Left lung (tissue), 10 donors: ENCODE measurements around the gene TRPV2. TPM values are rescaled to one million over a fixed set of nuclear protein-coding genes. Genes with fewer than 3 reads are reported as not detected.

Source experiments
- ATAC-seq: fragments of 200-7000 bp; cut with Tn5 transposase; one replicate; pipeline ENCODE4 v1.9.1; 2020; ENCODE audit warnings: moderate library complexity
- DNase-seq, 4 donors: peaks; one replicate each; pipeline ENCODE4 v3.0.0-alpha.2; 2013 to 2020
- H3K27ac ChIP-seq, 2 donors: fragments of 200-600 bp; sonication (generic) in 1 of 2; one replicate each; pipeline versions ENCODE4 v1.5.0 to v1.8.0; 2020 to 2021
- H3K27me3 ChIP-seq, 2 donors: fragments of 200-600 bp; sonication (generic) in 1 of 2; one replicate each; pipeline versions ENCODE4 v1.5.0 to v1.8.0; 2020 to 2021
- H3K36me3 ChIP-seq, 2 donors: fragments of 200-600 bp; sonication (generic) in 1 of 2; one replicate each; pipeline versions ENCODE4 v1.5.0 to v1.8.0; 2020 to 2021
- H3K4me1 ChIP-seq, 2 donors: fragments of 200-600 bp; one replicate each; pipeline ENCODE4 v1.8.0; 2021
- H3K4me3 ChIP-seq, 2 donors: fragments of 200-600 bp; sonication (generic) in 1 of 2; one replicate each; pipeline versions ENCODE4 v1.5.0 to v1.8.0; 2020 to 2021; ENCODE audit warnings: mild to moderate bottlenecking in 1 of 2
- H3K9me3 ChIP-seq, 2 donors: fragments of 200-600 bp; sonication (generic) in 1 of 2; one replicate each; pipeline versions ENCODE4 v1.5.0 to v1.8.0; 2020 to 2021
- CTCF ChIP-seq, 2 donors: fragments of 200-600 bp; sonication (generic) in 1 of 2; IDR thresholded peaks; one replicate each; pipeline versions ENCODE4 v1.5.0 to v1.8.0; 2021; ENCODE audit warnings: antibody characterized with exemption in 2 of 2
- intact Hi-C, 2 donors: fragments of 100-400 bp; cut with DNase I; formaldehyde crosslinking; loops; one replicate each; pipeline versions ENCODE4 v1.11.2 to v1.14.2; 2022
- polyA plus RNA-seq, 6 donors: library from polyadenylated mRNA; unstranded; fragments of 120-200 nt; gene quantifications; one replicate each; pipeline ENCODE4 v1.2.1, GENCODE V29; 2013; ENCODE audit not compliant: insufficient read length in 6 of 6
- total RNA-seq, 2 donors: library from RNA; stranded (reverse); fragmentation: NEBNext Ultra II Directional; extraction: Animal tissue kit (Norgen Biotek cat#: 25700); gene quantifications; one replicate each; pipeline ENCODE4 v1.2.1, GENCODE V29; 2021
- donor health status: DM: no; HTN: yes; CAD: no.
- donor health status: DM: no; HTN: no; CAD: no.

Gene TRPV2
- total and polyA plus RNA-seq, 8 donors: 9.2 to 97.7 (median 12.2) TPM

- peaks cover 2 to 15% of the 10 kb centered on the region in 2 donors for H3K4me1 ChIP-seq
- intact Hi-C loops: loop anchor here in 1 of 2 donors (10.0 kb wide), 1 partner anchor 70 kb away; no protein-coding TSS in a partner anchor
- no peak overlapping the region for H3K4me3 ChIP-seq
- no peak for TF ChIP-seq CTCF (IDR thresholded peaks at IDR 0.05)
- no peak for DNase-seq
- H3K9me3 ChIP-seq: no peaks in the 10 kb centered on the region
- ATAC-seq: no peak
- no peak overlapping the region for H3K27ac ChIP-seq
- no peaks in the 10 kb centered on the region for H3K27me3 ChIP-seq
- peaks cover 0 to 39% of the 10 kb centered on the region in 2 donors for H3K36me3 ChIP-seq
These were observed 19.3 kb downstream of the TRPV2 start for GRCh38 chr17:16434662-16435061.

- Histone ChIP-seq H3K9me3 (no peaks in the 10 kb centered on the region), H3K4me1 (peaks cover 17 to 30% of the 10 kb centered on the region in 2 donors), H3K36me3 (peaks cover 0 to 40% of the 10 kb centered on the region in 2 donors), H3K27me3 (no peaks in the 10 kb centered on the region), H3K27ac (no peak overlapping the region), H3K4me3 (no peak overlapping the region)
- no peak for ATAC-seq
- intact Hi-C loops: loop anchor here in 1 of 2 donors (10.0 kb wide), 1 partner anchor 71 kb away; no protein-coding TSS in a partner anchor
- DNase-seq: no peak
- TF ChIP-seq CTCF (IDR thresholded peaks at IDR 0.05): no peak
These were observed 20.8 kb downstream of the TRPV2 start for GRCh38 chr17:16435925-16436886.

GRCh38 chr17:16437083-16437482 is 21.7 kb downstream of the TRPV2 start:
- no peaks in the 10 kb centered on the region for H3K9me3 ChIP-seq
- intact Hi-C loops: loop anchor here in 1 of 2 donors (10.0 kb wide), 1 partner anchor 72 kb away; no protein-coding TSS in a partner anchor
- no peak for ATAC-seq
- peaks cover 24 to 39% of the 10 kb centered on the region in 2 donors for H3K4me1 ChIP-seq
- no peak overlapping the region for H3K27ac ChIP-seq
- TF ChIP-seq CTCF (IDR thresholded peaks at IDR 0.05): no peak
- DNase-seq: no peak
- H3K36me3 ChIP-seq: peaks cover 0 to 40% of the 10 kb centered on the region in 2 donors
- no peaks in the 10 kb centered on the region for H3K27me3 ChIP-seq
- H3K4me3 ChIP-seq: no peak overlapping the region

GRCh38 chr17:16438173-16438556 is 22.8 kb downstream of the TRPV2 start:
- no peak for ATAC-seq
- intact Hi-C loops: loop anchor here in 1 of 2 donors (10.0 kb wide), 1 partner anchor 73 kb away; no protein-coding TSS in a partner anchor

More at GRCh38 chr17:16438173-16438556, 22.8 kb downstream of the TRPV2 start:
- no peak for TF ChIP-seq CTCF (IDR thresholded peaks at IDR 0.05)
- Histone ChIP-seq H3K4me1 (peaks cover 24 to 50% of the 10 kb centered on the region in 2 donors), H3K27ac (peak overlapping the region; percentile 79 to 92), H3K27me3 (no peaks in the 10 kb centered on the region), H3K36me3 (peaks cover 0 to 40% of the 10 kb centered on the region in 2 donors), H3K4me3 (peak overlapping the region; percentile 23 to 98), H3K9me3 (no peaks in the 10 kb centered on the region)
- no peak for DNase-seq
